Sigmoid colon (tissue), 7 donors: ENCODE results near the gene UBE2E1. TPM values are rescaled to one million over a fixed set of nuclear protein-coding genes. Genes with fewer than 3 reads are reported as not detected.

Experiments used
- DNase-seq: peaks from one replicate; pipeline ENCODE4 v3.0.0-alpha.2; 2019
- H3K27ac ChIP-seq, 4 donors: fragments of 200-600 bp; sonication (generic); one replicate each; pipeline ENCODE4 v1.5.1; 2016 to 2019; ENCODE audit warnings: mild to moderate bottlenecking in 1 of 4
- H3K27me3 ChIP-seq, 3 donors: fragments of 200-600 bp; sonication (generic); one replicate each; pipeline ENCODE4 v1.5.1; 2019; ENCODE audit warnings: mild to moderate bottlenecking in 1 of 3
- H3K36me3 ChIP-seq, 4 donors: fragments of 200-600 bp; sonication (generic); one replicate each; pipeline ENCODE4 v1.5.1; 2016 to 2019
- H3K4me1 ChIP-seq, 4 donors: fragments of 200-600 bp; sonication (generic); one replicate each; pipeline ENCODE4 v1.5.1; 2017 to 2019
- H3K4me3 ChIP-seq, 4 donors: fragments of 200-600 bp; sonication (generic); one replicate each; pipeline ENCODE4 v1.5.1; 2017 to 2019; ENCODE audit warnings: mild to moderate bottlenecking in 2 of 4, moderate library complexity in 1 of 4
- H3K9me3 ChIP-seq, 4 donors: fragments of 200-600 bp in 3 of 4; sonication (generic) in 3 of 4; one replicate each; pipeline versions ENCODE4 v1.5.1 to v1.6.1; 2013 to 2019
- CTCF ChIP-seq, 4 experiments: fragments of 450-650 bp in 3 of 4; fragments of 200-600 bp in 1 of 4; IDR thresholded peaks; one replicate each; pipeline ENCODE4 v1.5.1; 2016 to 2019; ENCODE audit warnings: antibody characterized with exemption in 4 of 4, mild to moderate bottlenecking in 3 of 4, moderate library complexity in 2 of 4
- EP300 ChIP-seq, 4 donors: sonication (generic); formaldehyde crosslinking; IDR thresholded peaks; one replicate each; pipeline ENCODE4 v1.6.1; 2017; ENCODE audit warnings: antibody characterized with exemption in 4 of 4
- POLR2A ChIP-seq, 2 donors: fragments of 450-650 bp; IDR thresholded peaks; one replicate each; pipeline ENCODE4 v1.6.1; 2016; ENCODE audit warnings: antibody characterized with exemption in 2 of 2, mild to moderate bottlenecking in 2 of 2, moderate library complexity in 2 of 2
- POLR2AphosphoS5 ChIP-seq, 4 donors: sonication (generic); formaldehyde crosslinking; IDR thresholded peaks; one replicate each; pipeline ENCODE4 v1.6.1; 2017; ENCODE audit warnings: antibody characterized with exemption in 4 of 4
- WGBS, 2 donors: extraction: QIAGEN DNeasy Blood & Tissue Kit; methylation state at CpG; one replicate each; pipeline ENCODE4 v1.1.7; 2013; 5-methylcytosine and 5-hydroxymethylcytosine counted together
- intact Hi-C: fragments of 100-400 bp; cut with DNase I; formaldehyde crosslinking; loops from one replicate; pipeline ENCODE4 v1.15.1; 2023
- polyA plus RNA-seq, 3 donors: library from polyadenylated mRNA; stranded (reverse); fragments of 200-250 nt; gene quantifications; one replicate each; pipeline ENCODE4 v1.2.3, GENCODE V29; 2013
- total RNA-seq, 4 donors: library from RNA; depleted of rRNA; stranded (reverse); fragments of >200 nt; gene quantifications; one replicate each; pipeline ENCODE4 v1.1.0, GENCODE V29; 2016
- donor health status: healthy with polysubstance abuse.
- donor health status: Bipolar disorder and iron deficiency.
- donor health status: healthy.

UBE2E1 gene
- total and polyA plus RNA-seq, 7 donors, result 61.4 to 145 (median 96.4) TPM

DNA sequence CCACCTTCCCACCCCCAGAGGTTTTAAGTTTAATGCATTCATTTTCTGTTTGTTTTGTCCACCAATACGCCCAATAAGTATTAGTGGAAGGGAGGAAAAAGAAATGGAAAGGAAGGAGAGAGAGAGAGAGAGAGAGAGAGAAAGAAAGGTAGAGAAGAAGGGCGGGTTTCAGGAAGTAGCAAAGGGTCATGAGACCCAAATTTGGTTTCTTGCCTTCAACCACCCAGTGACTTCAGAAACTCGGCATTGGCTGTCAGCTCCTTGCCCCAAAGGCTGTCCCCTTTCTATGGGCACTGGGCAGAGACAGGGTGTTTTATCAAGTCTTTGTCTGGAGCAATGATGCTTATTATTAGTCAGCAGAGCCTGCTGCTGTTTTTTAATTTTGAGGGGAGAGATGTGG is 125.8 kb downstream of the UBE2E1 start:
- Histone ChIP-seq H3K4me3 (no peak overlapping the region), H3K36me3 (no peaks in the 10 kb centered on the region), H3K4me1 (no peaks in the 10 kb centered on the region), H3K27ac (no peak overlapping the region), H3K9me3 (no peaks in the 10 kb centered on the region), H3K27me3 (no peaks in the 10 kb centered on the region)
- no peak for DNase-seq
- no peak for TF ChIP-seq POLR2A (IDR thresholded peaks at IDR 0.05)
- TF ChIP-seq EP300 (IDR thresholded peaks at IDR 0.05), result no peak
- no peak for TF ChIP-seq POLR2AphosphoS5 (IDR thresholded peaks at IDR 0.05)
- no peak for TF ChIP-seq CTCF (IDR thresholded peaks at IDR 0.05)
- WGBS, 2 donors, result 74 to 89% methylated on average over 3 of the region's 3 CpGs
- intact Hi-C loops, result no loop called here

GRCh38 chr3:23932571-23932970 is 126.8 kb downstream of the UBE2E1 start:
- intact Hi-C loops, result no loop called here
- DNase-seq, result no peak
- no peaks in the 10 kb centered on the region for H3K36me3 ChIP-seq
- H3K27ac ChIP-seq, result no peak overlapping the region
- H3K4me3 ChIP-seq, result no peak overlapping the region
- no peaks in the 10 kb centered on the region for H3K9me3 ChIP-seq
- 68 to 88% methylated on average over 4 of the region's 4 CpGs for WGBS, 2 donors
- H3K4me1 ChIP-seq, result no peaks in the 10 kb centered on the region
- TF ChIP-seq EP300 (IDR thresholded peaks at IDR 0.05), result no peak
- no peak for TF ChIP-seq CTCF (IDR thresholded peaks at IDR 0.05)
- no peak for TF ChIP-seq POLR2A (IDR thresholded peaks at IDR 0.05)
- TF ChIP-seq POLR2AphosphoS5 (IDR thresholded peaks at IDR 0.05), result no peak
- no peaks in the 10 kb centered on the region for H3K27me3 ChIP-seq

- Histone ChIP-seq H3K4me1 (no peaks in the 10 kb centered on the region), H3K4me3 (no peak overlapping the region), H3K36me3 (no peaks in the 10 kb centered on the region), H3K9me3 (no peaks in the 10 kb centered on the region), H3K27me3 (no peaks in the 10 kb centered on the region), H3K27ac (no peak overlapping the region)
- intact Hi-C loops, result no loop called here
- TF ChIP-seq POLR2A (IDR thresholded peaks at IDR 0.05), result no peak
- TF ChIP-seq CTCF (IDR thresholded peaks at IDR 0.05), result no peak
- TF ChIP-seq EP300 (IDR thresholded peaks at IDR 0.05), result no peak
- no peak for TF ChIP-seq POLR2AphosphoS5 (IDR thresholded peaks at IDR 0.05)
- WGBS, 2 donors, result 69 to 70% methylated on average over 4 of the region's 4 CpGs
- DNase-seq, result no peak
Observed at GRCh38 chr3:23934253-23934652, 128.5 kb downstream of the UBE2E1 start.

DNA sequence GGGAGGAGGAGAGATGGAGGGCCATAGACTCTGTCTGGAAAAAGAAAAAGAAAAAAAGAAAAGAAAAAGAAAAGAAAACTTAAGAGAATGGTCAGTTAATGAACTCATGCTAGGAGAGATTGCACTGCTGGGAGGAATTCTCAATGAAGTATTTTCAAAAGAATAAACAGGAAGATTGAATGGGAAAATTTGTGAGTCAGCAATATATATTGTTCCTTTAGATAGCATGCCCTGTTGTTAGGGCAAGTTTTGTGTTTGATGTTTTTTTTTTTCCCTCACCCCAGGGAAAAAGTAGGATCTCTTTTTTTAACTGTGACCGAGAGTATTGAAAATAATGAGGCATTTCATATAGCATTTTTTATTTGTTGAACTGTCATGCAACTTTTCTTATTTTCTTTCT is 131.5 kb downstream of the UBE2E1 start:
- TF ChIP-seq POLR2AphosphoS5 (IDR thresholded peaks at IDR 0.05), result no peak
- TF ChIP-seq EP300 (IDR thresholded peaks at IDR 0.05), result no peak
- no peak for TF ChIP-seq CTCF (IDR thresholded peaks at IDR 0.05)
- no peak for TF ChIP-seq POLR2A (IDR thresholded peaks at IDR 0.05)
- no peak overlapping the region for H3K4me3 ChIP-seq
- intact Hi-C loops, result no loop called here
- WGBS, 2 donors, result 73 to 94% methylated on average over 1 of the region's 1 CpG
- H3K9me3 ChIP-seq, result no peaks in the 10 kb centered on the region
- no peaks in the 10 kb centered on the region for H3K27me3 ChIP-seq
- no peaks in the 10 kb centered on the region for H3K4me1 ChIP-seq
- H3K36me3 ChIP-seq, result no peaks in the 10 kb centered on the region
- no peak for DNase-seq
- H3K27ac ChIP-seq, result no peak overlapping the region

- TF ChIP-seq EP300 (IDR thresholded peaks at IDR 0.05) (no peak), POLR2A (IDR thresholded peaks at IDR 0.05) (no peak), POLR2AphosphoS5 (IDR thresholded peaks at IDR 0.05) (no peak), CTCF (IDR thresholded peaks at IDR 0.05) (no peak)
Observed at GRCh38 chr3:23938688-23939087, 132.9 kb downstream of the UBE2E1 start.

More at GRCh38 chr3:23938688-23939087, 132.9 kb downstream of the UBE2E1 start:
- DNase-seq, result no peak
- Histone ChIP-seq H3K27ac (no peak overlapping the region), H3K36me3 (no peaks in the 10 kb centered on the region), H3K9me3 (no peaks in the 10 kb centered on the region), H3K4me1 (no peaks in the 10 kb centered on the region), H3K27me3 (no peaks in the 10 kb centered on the region), H3K4me3 (no peak overlapping the region)
- intact Hi-C loops, result no loop called here
